GM23338 (cell line): Measurements from ENCODE around the gene ARPC1A. TPM values are rescaled to one million over a fixed set of nuclear protein-coding genes. Genes with fewer than 3 reads are reported as not detected.

Experiments
- ATAC-seq: fragments of 200-7000 bp; cut with Tn5 transposase; 3 replicates; pipeline ENCODE4 v1.9.1; 2020
- DNase-seq: peaks from one replicate; pipeline ENCODE4 v3.0.0-alpha.2; 2015; ENCODE audit warnings: low spot score
- H2AFZ ChIP-seq: fragments of 200-600 bp; sonication (generic); 2 replicates; pipeline ENCODE4 v1.8.0; 2016; ENCODE audit warnings: antibody characterized with exemption, mild to moderate bottlenecking, moderate library complexity
- H3F3A ChIP-seq: fragments of 200-600 bp; sonication (generic); replicated peaks from 2 replicates; pipeline ENCODE4 v1.8.0; 2017; ENCODE audit warnings: antibody characterized with exemption, mixed run types, low read depth
- H3K27ac ChIP-seq: fragments of 200-600 bp; sonication (generic); 2 replicates; pipeline ENCODE4 v1.6.1; 2016; ENCODE audit warnings: low read depth
- H3K27me3 ChIP-seq: fragments of 200-600 bp; sonication (generic); 2 replicates; pipeline ENCODE4 v1.8.0; 2016; ENCODE audit warnings: mild to moderate bottlenecking, mixed run types, moderate library complexity; ENCODE audit not compliant: insufficient read depth
- H3K36me3 ChIP-seq: fragments of 200-600 bp; sonication (generic); 2 replicates; pipeline ENCODE4 v1.8.0; 2016; ENCODE audit warnings: mild to moderate bottlenecking; ENCODE audit not compliant: insufficient read depth
- H3K4me1 ChIP-seq: fragments of 200-600 bp; sonication (generic); 2 replicates; pipeline ENCODE4 v1.8.0; 2016; ENCODE audit warnings: mild to moderate bottlenecking, moderate library complexity; ENCODE audit not compliant: insufficient read depth
- H3K4me2 ChIP-seq: fragments of 200-600 bp; sonication (generic); 2 replicates; pipeline ENCODE4 v1.7.1; 2017; ENCODE audit warnings: mixed run types
- H3K4me3 ChIP-seq: fragments of 200-600 bp; sonication (generic); 2 replicates; pipeline ENCODE4 v1.6.1; 2016; ENCODE audit warnings: mixed run types
- H3K79me2 ChIP-seq: fragments of 200-600 bp; sonication (generic); replicated peaks from 2 replicates; pipeline ENCODE4 v1.8.0; 2017; ENCODE audit warnings: mild to moderate bottlenecking; ENCODE audit not compliant: insufficient read depth
- H3K9me2 ChIP-seq: fragments of 200-600 bp; sonication (generic); 2 replicates; pipeline ENCODE4 v1.8.0; 2017; ENCODE audit not compliant: insufficient read depth
- H4K20me1 ChIP-seq: fragments of 200-600 bp; sonication (generic); replicated peaks from 2 replicates; pipeline ENCODE4 v1.8.0; 2017; ENCODE audit warnings: mild to moderate bottlenecking; ENCODE audit not compliant: insufficient read depth
- H3K27ac Mint-ChIP-seq: 2 replicates; pipeline ENCODE4 v1.8.0; 2020; ENCODE audit warnings: inconsistent platforms, mild to moderate bottlenecking, moderate library complexity, mixed read lengths
- H3K27me3 Mint-ChIP-seq: 3 replicates; pipeline ENCODE4 v1.8.0; 2022; ENCODE audit warnings: low read depth, mild to moderate bottlenecking, moderate library complexity, mixed read lengths, inconsistent platforms; ENCODE audit not compliant: insufficient read depth, poor library complexity
- H3K36me3 Mint-ChIP-seq: 3 replicates; pipeline ENCODE4 v1.8.0; 2021; ENCODE audit warnings: low read depth, mild to moderate bottlenecking, inconsistent platforms, moderate library complexity, mixed read lengths
- H3K4me1 Mint-ChIP-seq: 3 replicates; pipeline ENCODE4 v1.8.0; 2020; ENCODE audit warnings: mild to moderate bottlenecking, inconsistent platforms, mixed read lengths
- H3K4me3 Mint-ChIP-seq: 3 replicates; pipeline ENCODE4 v1.8.0; 2021; ENCODE audit warnings: moderate library complexity, mild to moderate bottlenecking, inconsistent platforms, mixed read lengths
- H3K9me3 Mint-ChIP-seq: 3 replicates; pipeline ENCODE4 v1.8.0; 2020; ENCODE audit warnings: moderate library complexity, mild to moderate bottlenecking, inconsistent platforms, mixed read lengths
- CREB1 ChIP-seq: fragments of 250-450 bp; sonication (Bioruptor Pico); IDR thresholded peaks from 2 replicates; pipeline ENCODE4 v1.5.0; 2020; ENCODE audit warnings: low read depth, mild to moderate bottlenecking, moderate library complexity
- ETS1 ChIP-seq: IDR thresholded peaks from 2 replicates; pipeline ENCODE4 v1.6.1; 2016; ENCODE audit warnings: antibody characterized with exemption
- EZH2 ChIP-seq: fragments of 200-600 bp; sonication (generic); IDR thresholded peaks from one replicate; pipeline ENCODE4 v1.8.0; 2017; ENCODE audit warnings: antibody characterized with exemption, mild to moderate bottlenecking, low read depth; ENCODE audit not compliant: unreplicated experiment
- JUNB ChIP-seq: IDR thresholded peaks from one replicate; pipeline ENCODE4 v1.6.1; 2016; ENCODE audit warnings: antibody characterized with exemption; ENCODE audit not compliant: unreplicated experiment
- NANOG ChIP-seq: IDR thresholded peaks from 2 replicates; pipeline ENCODE4 v1.6.1; 2016; ENCODE audit warnings: antibody characterized with exemption, borderline replicate concordance
- POLR2AphosphoS5 ChIP-seq: IDR thresholded peaks from 2 replicates; pipeline ENCODE4 v1.6.1; 2016; ENCODE audit warnings: antibody characterized with exemption, low read depth
- STAT1 ChIP-seq: IDR thresholded peaks from one replicate; pipeline ENCODE4 v1.6.1; 2016; ENCODE audit warnings: antibody characterized with exemption; ENCODE audit not compliant: unreplicated experiment
- ZNF114 ChIP-seq: fragments of 250-450 bp; sonication (Bioruptor Pico); IDR thresholded peaks from 2 replicates; pipeline ENCODE4 v1.5.0; 2020; ENCODE audit warnings: mild to moderate bottlenecking, moderate library complexity
- ZNF331 ChIP-seq: fragments of 250-450 bp; sonication (Bioruptor Pico); IDR thresholded peaks from 2 replicates; pipeline ENCODE4 v1.5.0; 2020; ENCODE audit warnings: low read depth, mild to moderate bottlenecking, moderate library complexity
- polyA plus RNA-seq: library from polyadenylated mRNA; unstranded; fragments of >200 nt; fragmentation: Nextera tagmentation; extraction: Ambion mirVana; gene quantifications from 2 replicates; pipeline ENCODE4 v1.2.1, GENCODE V29; 2016
- total RNA-seq: library from RNA; depleted of rRNA; stranded (reverse); fragments of >200 nt; shearing (Covaris generic); gene quantifications from 2 replicates; pipeline ENCODE4 v1.2.3, GENCODE V29; 2014
- TF ChIP-seq, protein P1 (sequence below): fragments of 250-450 bp; sonication (Bioruptor Pico); IDR thresholded peaks from 2 replicates; pipeline ENCODE4 v1.5.0; 2020; ENCODE audit warnings: mild to moderate bottlenecking, moderate library complexity
- TF ChIP-seq, protein P2 (sequence below), 2 experiments: fragments of 200-600 bp in 1 of 2; sonication (generic) in 1 of 2; conservative IDR thresholded peaks; 2 replicates each; pipeline versions ENCODE4 v1.5.1 to v1.6.1; 2016 to 2017; ENCODE audit warnings: antibody characterized with exemption in 2 of 2, low read depth in 2 of 2, mild to moderate bottlenecking in 2 of 2, moderate library complexity in 1 of 2

Gene ARPC1A
- total and polyA plus RNA-seq, 2 experiments from 2014 or later, result 108 to 210 TPM

- H3K9me3 Mint-ChIP-seq, result no peaks in the 10 kb centered on the region
Measured at GRCh38 chr7:99384523-99384922, 58.8 kb downstream of the ARPC1A start.

More at GRCh38 chr7:99384523-99384922, 58.8 kb downstream of the ARPC1A start:
- no peak overlapping the region for H2AFZ ChIP-seq
- Mint-ChIP-seq H3K36me3 (peaks cover 22% of the 10 kb centered on the region), H3K27ac (no peak overlapping the region), H3K4me3 (no peak overlapping the region), H3K27me3 (peaks cover 12% of the 10 kb centered on the region), H3K4me1 (peaks cover 8% of the 10 kb centered on the region)
- no peaks in the 10 kb centered on the region for H3K27me3 ChIP-seq
- H4K20me1 ChIP-seq, result peaks cover 7% of the 10 kb centered on the region; the same call in 1 of the 2 replicates
- no peaks in the 10 kb centered on the region for H3F3A ChIP-seq
- no peaks in the 10 kb centered on the region for H3K9me2 ChIP-seq
- no peak overlapping the region for H3K4me2 ChIP-seq
- ATAC-seq (no peak), DNase-seq (no peak)
- 0 out of 2 replicates have a peak, but pooled peaks cover 7% of the 10 kb centered on the region for H3K4me1 ChIP-seq
- no peak for TF ChIP-seq NANOG
- TF ChIP-seq CREB1, result no peak
- TF ChIP-seq, protein P1, sequence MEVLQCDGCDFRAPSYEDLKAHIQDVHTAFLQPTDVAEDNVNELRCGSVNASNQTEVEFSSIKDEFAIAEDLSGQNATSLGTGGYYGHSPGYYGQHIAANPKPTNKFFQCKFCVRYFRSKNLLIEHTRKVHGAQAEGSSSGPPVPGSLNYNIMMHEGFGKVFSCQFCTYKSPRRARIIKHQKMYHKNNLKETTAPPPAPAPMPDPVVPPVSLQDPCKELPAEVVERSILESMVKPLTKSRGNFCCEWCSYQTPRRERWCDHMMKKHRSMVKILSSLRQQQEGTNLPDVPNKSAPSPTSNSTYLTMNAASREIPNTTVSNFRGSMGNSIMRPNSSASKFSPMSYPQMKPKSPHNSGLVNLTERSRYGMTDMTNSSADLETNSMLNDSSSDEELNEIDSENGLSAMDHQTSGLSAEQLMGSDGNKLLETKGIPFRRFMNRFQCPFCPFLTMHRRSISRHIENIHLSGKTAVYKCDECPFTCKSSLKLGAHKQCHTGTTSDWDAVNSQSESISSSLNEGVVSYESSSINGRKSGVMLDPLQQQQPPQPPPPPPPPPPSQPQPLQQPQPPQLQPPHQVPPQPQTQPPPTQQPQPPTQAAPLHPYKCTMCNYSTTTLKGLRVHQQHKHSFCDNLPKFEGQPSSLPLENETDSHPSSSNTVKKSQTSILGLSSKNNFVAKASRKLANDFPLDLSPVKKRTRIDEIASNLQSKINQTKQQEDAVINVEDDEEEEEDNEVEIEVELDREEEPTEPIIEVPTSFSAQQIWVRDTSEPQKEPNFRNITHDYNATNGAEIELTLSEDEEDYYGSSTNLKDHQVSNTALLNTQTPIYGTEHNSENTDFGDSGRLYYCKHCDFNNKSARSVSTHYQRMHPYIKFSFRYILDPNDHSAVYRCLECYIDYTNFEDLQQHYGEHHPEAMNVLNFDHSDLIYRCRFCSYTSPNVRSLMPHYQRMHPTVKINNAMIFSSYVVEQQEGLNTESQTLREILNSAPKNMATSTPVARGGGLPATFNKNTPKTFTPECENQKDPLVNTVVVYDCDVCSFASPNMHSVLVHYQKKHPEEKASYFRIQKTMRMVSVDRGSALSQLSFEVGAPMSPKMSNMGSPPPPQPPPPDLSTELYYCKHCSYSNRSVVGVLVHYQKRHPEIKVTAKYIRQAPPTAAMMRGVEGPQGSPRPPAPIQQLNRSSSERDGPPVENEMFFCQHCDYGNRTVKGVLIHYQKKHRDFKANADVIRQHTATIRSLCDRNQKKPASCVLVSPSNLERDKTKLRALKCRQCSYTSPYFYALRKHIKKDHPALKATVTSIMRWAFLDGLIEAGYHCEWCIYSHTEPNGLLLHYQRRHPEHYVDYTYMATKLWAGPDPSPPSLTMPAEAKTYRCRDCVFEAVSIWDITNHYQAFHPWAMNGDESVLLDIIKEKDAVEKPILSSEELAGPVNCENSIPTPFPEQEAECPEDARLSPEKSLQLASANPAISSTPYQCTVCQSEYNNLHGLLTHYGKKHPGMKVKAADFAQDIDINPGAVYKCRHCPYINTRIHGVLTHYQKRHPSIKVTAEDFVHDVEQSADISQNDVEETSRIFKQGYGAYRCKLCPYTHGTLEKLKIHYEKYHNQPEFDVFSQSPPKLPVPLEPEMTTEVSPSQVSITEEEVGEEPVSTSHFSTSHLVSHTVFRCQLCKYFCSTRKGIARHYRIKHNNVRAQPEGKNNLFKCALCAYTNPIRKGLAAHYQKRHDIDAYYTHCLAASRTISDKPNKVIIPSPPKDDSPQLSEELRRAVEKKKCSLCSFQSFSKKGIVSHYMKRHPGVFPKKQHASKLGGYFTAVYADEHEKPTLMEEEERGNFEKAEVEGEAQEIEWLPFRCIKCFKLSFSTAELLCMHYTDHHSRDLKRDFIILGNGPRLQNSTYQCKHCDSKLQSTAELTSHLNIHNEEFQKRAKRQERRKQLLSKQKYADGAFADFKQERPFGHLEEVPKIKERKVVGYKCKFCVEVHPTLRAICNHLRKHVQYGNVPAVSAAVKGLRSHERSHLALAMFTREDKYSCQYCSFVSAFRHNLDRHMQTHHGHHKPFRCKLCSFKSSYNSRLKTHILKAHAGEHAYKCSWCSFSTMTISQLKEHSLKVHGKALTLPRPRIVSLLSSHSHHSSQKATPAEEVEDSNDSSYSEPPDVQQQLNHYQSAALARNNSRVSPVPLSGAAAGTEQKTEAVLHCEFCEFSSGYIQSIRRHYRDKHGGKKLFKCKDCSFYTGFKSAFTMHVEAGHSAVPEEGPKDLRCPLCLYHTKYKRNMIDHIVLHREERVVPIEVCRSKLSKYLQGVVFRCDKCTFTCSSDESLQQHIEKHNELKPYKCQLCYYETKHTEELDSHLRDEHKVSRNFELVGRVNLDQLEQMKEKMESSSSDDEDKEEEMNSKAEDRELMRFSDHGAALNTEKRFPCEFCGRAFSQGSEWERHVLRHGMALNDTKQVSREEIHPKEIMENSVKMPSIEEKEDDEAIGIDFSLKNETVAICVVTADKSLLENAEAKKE (CRISPR knock-in tag), result no peak
- no peak for TF ChIP-seq JUNB
- no peak for TF ChIP-seq STAT1
- no peak for TF ChIP-seq EZH2
- TF ChIP-seq ZNF114, result no peak
- TF ChIP-seq, protein P2, sequence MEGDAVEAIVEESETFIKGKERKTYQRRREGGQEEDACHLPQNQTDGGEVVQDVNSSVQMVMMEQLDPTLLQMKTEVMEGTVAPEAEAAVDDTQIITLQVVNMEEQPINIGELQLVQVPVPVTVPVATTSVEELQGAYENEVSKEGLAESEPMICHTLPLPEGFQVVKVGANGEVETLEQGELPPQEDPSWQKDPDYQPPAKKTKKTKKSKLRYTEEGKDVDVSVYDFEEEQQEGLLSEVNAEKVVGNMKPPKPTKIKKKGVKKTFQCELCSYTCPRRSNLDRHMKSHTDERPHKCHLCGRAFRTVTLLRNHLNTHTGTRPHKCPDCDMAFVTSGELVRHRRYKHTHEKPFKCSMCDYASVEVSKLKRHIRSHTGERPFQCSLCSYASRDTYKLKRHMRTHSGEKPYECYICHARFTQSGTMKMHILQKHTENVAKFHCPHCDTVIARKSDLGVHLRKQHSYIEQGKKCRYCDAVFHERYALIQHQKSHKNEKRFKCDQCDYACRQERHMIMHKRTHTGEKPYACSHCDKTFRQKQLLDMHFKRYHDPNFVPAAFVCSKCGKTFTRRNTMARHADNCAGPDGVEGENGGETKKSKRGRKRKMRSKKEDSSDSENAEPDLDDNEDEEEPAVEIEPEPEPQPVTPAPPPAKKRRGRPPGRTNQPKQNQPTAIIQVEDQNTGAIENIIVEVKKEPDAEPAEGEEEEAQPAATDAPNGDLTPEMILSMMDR (conservative IDR thresholded peaks at IDR 0.05; ENCODE audit: low read depth in 2 of 2), result no peak
- TF ChIP-seq ZNF331 (CRISPR knock-in tag), result no peak
- no peak for TF ChIP-seq POLR2AphosphoS5
- TF ChIP-seq ETS1, result no peak
- H3K79me2 ChIP-seq, result peaks cover 5% of the 10 kb centered on the region; the same call in 1 of the 2 replicates
- H3K27ac ChIP-seq, result no peak overlapping the region
- H3K4me3 ChIP-seq, result no peak overlapping the region
- no peaks in the 10 kb centered on the region for H3K36me3 ChIP-seq
